Gastrocnemius medialis (tissue), 4 donors: Measurements from ENCODE around the gene TESK2.

Experiments used
- POLR2A ChIP-seq, 2 donors: fragments of 450-650 bp; IDR thresholded peaks; one replicate each; pipeline ENCODE4 v1.6.1; 2017; ENCODE audit warnings: antibody characterized with exemption in 2 of 2, mild to moderate bottlenecking in 2 of 2, moderate library complexity in 2 of 2
- TF ChIP-seq, protein P1 (sequence below), 5 experiments: fragments of 450-650 bp in 3 of 5; fragments of 200-600 bp in 2 of 5; sonication (generic) in 2 of 5; IDR thresholded peaks in 4 of 5; conservative IDR thresholded peaks in 1 of 5; 1 replicate in 4 of 5; 2 replicates in 1 of 5; pipeline ENCODE4 v1.5.1; 2016 to 2019; ENCODE audit warnings: antibody characterized with exemption in 5 of 5, mild to moderate bottlenecking in 3 of 5, moderate library complexity in 3 of 5

DNA sequence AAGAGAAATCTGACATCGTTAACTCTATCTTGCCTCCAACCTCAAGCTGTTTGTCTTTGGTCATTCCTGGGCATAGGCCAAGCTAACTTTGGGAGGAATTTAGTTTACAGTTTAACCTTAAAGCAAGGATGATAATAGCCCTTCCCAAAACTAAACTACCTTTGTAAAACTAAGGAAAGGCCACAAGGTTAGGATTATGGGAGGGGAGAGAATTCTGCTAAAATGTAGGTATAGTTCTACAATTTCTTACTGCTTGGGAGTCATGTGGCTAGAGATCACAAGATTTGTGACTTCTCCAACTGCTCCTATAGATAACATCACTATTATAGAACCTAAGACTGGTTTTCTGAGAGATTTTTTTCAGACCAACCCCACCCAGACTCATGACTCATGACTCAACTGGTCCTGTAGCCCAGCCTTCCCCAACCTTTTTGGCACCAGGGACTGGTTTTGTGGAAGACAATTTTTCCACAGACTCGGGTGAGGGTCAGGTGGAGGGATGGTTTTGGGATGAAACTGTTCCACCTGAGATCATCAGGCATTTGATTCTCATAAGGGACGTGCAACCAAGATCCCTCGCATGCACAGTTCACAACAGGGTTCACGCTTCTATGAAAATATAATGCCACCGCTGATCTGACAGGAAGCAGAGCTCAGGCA is 80.0 kb downstream of the TESK2 start:
- no peak for TF ChIP-seq POLR2A (IDR thresholded peaks at IDR 0.05)
- TF ChIP-seq, protein P1, sequence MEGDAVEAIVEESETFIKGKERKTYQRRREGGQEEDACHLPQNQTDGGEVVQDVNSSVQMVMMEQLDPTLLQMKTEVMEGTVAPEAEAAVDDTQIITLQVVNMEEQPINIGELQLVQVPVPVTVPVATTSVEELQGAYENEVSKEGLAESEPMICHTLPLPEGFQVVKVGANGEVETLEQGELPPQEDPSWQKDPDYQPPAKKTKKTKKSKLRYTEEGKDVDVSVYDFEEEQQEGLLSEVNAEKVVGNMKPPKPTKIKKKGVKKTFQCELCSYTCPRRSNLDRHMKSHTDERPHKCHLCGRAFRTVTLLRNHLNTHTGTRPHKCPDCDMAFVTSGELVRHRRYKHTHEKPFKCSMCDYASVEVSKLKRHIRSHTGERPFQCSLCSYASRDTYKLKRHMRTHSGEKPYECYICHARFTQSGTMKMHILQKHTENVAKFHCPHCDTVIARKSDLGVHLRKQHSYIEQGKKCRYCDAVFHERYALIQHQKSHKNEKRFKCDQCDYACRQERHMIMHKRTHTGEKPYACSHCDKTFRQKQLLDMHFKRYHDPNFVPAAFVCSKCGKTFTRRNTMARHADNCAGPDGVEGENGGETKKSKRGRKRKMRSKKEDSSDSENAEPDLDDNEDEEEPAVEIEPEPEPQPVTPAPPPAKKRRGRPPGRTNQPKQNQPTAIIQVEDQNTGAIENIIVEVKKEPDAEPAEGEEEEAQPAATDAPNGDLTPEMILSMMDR (IDR thresholded peaks at IDR 0.05 in 4 of 5, conservative IDR thresholded peaks at IDR 0.05 in 1 of 5), result no peak
